Liver (tissue), 3 donors: ENCODE data around the gene GRIN2D.

Experiments used
- CTCF ChIP-seq: fragments of 150-350 bp; IDR thresholded peaks from 2 replicates; pipeline ENCODE4 v1.5.1; 2017; ENCODE audit warnings: improper control_type of control experiment, low read depth, low read length; ENCODE audit not compliant: missing input control
- FOXA1 ChIP-seq: IDR thresholded peaks from 2 replicates; pipeline ENCODE4 v1.6.1; 2016; ENCODE audit warnings: antibody characterized with exemption
- GABPA ChIP-seq, 2 donors: IDR thresholded peaks in 1 of 2; conservative IDR thresholded peaks in 1 of 2; 2 replicates each; pipeline ENCODE4 v1.6.1; 2016; ENCODE audit warnings: antibody characterized with exemption in 2 of 2, mild to moderate bottlenecking in 1 of 2, moderate library complexity in 1 of 2
- HNF4G ChIP-seq: IDR thresholded peaks from 2 replicates; pipeline ENCODE4 v1.6.1; 2016; ENCODE audit warnings: antibody characterized with exemption
- JUND ChIP-seq, 2 donors: IDR thresholded peaks; 2 replicates each; pipeline ENCODE4 v1.6.1; 2016; ENCODE audit warnings: antibody characterized with exemption in 2 of 2
- MAX ChIP-seq: IDR thresholded peaks from 2 replicates; pipeline ENCODE4 v1.6.1; 2016; ENCODE audit warnings: antibody characterized with exemption
- RAD21 ChIP-seq, 2 donors: IDR thresholded peaks; 2 replicates each; pipeline ENCODE4 v1.6.1; 2016; ENCODE audit warnings: antibody characterized with exemption in 2 of 2, mild to moderate bottlenecking in 2 of 2
- RXRA ChIP-seq, 2 donors: IDR thresholded peaks; 2 replicates each; pipeline ENCODE4 v1.6.1; 2017 to 2018; ENCODE audit warnings: antibody characterized with exemption in 2 of 2, mild to moderate bottlenecking in 1 of 2
- SP1 ChIP-seq: IDR thresholded peaks from 2 replicates; pipeline ENCODE4 v1.6.1; 2018; ENCODE audit warnings: antibody characterized with exemption, mild to moderate bottlenecking
- TAF1 ChIP-seq: conservative IDR thresholded peaks from 2 replicates; pipeline ENCODE4 v1.6.1; 2016; ENCODE audit warnings: antibody characterized with exemption, mild to moderate bottlenecking
- YY1 ChIP-seq: IDR thresholded peaks from 2 replicates; pipeline ENCODE4 v1.6.1; 2016; ENCODE audit warnings: antibody characterized with exemption, mild to moderate bottlenecking
- TF ChIP-seq, protein P1 (sequence below): IDR thresholded peaks from 2 replicates; pipeline ENCODE4 v1.6.1; 2016; ENCODE audit warnings: antibody characterized with exemption, mild to moderate bottlenecking
- TF ChIP-seq, protein P2 (sequence below): IDR thresholded peaks from 2 replicates; pipeline ENCODE4 v1.6.1; 2016; ENCODE audit warnings: antibody characterized with exemption
- TF ChIP-seq, protein P3 (sequence below): IDR thresholded peaks from 2 replicates; pipeline ENCODE4 v1.6.1; 2016; ENCODE audit warnings: antibody characterized with exemption
- donor health status: healthy.
- donor health status: healthy.

DNA sequence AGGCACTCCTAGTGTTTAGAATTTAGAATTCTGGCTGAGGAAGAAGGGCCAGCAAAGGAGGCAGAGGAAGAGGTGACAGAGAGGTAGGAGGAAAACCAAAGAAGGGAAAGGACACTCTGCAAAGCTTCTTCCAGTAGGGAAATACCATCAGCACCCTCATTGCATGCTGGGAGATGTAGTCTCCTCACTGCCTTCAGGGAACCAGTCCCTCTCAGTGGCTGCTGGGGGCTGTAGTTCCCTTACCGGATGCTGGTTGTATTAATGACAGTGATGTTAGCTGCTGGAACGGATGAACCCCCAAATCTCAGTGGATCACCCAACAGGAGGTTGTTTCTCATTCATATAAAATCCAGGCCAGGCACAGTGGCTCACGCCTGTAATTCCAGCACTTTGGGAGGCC lies 10.1 kb downstream of the GRIN2D start:
- TF ChIP-seq CTCF (no peak), SP1 (no peak), JUND (IDR thresholded peaks at IDR 0.05) (no peak), RAD21 (IDR thresholded peaks at IDR 0.05) (no peak), MAX (no peak), YY1 (no peak), TAF1 (no peak), GABPA (IDR thresholded peaks at IDR 0.05 in 1 of 2, conservative IDR thresholded peaks at IDR 0.05 in 1 of 2) (no peak), FOXA1 (no peak), HNF4G (no peak), RXRA (IDR thresholded peaks at IDR 0.05) (no peak)
- TF ChIP-seq, protein P1, sequence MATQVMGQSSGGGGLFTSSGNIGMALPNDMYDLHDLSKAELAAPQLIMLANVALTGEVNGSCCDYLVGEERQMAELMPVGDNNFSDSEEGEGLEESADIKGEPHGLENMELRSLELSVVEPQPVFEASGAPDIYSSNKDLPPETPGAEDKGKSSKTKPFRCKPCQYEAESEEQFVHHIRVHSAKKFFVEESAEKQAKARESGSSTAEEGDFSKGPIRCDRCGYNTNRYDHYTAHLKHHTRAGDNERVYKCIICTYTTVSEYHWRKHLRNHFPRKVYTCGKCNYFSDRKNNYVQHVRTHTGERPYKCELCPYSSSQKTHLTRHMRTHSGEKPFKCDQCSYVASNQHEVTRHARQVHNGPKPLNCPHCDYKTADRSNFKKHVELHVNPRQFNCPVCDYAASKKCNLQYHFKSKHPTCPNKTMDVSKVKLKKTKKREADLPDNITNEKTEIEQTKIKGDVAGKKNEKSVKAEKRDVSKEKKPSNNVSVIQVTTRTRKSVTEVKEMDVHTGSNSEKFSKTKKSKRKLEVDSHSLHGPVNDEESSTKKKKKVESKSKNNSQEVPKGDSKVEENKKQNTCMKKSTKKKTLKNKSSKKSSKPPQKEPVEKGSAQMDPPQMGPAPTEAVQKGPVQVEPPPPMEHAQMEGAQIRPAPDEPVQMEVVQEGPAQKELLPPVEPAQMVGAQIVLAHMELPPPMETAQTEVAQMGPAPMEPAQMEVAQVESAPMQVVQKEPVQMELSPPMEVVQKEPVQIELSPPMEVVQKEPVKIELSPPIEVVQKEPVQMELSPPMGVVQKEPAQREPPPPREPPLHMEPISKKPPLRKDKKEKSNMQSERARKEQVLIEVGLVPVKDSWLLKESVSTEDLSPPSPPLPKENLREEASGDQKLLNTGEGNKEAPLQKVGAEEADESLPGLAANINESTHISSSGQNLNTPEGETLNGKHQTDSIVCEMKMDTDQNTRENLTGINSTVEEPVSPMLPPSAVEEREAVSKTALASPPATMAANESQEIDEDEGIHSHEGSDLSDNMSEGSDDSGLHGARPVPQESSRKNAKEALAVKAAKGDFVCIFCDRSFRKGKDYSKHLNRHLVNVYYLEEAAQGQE: no peak
- TF ChIP-seq, protein P2, sequence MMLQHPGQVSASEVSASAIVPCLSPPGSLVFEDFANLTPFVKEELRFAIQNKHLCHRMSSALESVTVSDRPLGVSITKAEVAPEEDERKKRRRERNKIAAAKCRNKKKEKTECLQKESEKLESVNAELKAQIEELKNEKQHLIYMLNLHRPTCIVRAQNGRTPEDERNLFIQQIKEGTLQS: no peak
- TF ChIP-seq, protein P3, sequence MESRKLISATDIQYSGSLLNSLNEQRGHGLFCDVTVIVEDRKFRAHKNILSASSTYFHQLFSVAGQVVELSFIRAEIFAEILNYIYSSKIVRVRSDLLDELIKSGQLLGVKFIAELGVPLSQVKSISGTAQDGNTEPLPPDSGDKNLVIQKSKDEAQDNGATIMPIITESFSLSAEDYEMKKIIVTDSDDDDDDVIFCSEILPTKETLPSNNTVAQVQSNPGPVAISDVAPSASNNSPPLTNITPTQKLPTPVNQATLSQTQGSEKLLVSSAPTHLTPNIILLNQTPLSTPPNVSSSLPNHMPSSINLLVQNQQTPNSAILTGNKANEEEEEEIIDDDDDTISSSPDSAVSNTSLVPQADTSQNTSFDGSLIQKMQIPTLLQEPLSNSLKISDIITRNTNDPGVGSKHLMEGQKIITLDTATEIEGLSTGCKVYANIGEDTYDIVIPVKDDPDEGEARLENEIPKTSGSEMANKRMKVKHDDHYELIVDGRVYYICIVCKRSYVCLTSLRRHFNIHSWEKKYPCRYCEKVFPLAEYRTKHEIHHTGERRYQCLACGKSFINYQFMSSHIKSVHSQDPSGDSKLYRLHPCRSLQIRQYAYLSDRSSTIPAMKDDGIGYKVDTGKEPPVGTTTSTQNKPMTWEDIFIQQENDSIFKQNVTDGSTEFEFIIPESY: no peak
